Activated T-cell treated with anti-CD3 and anti-CD28 coated beads for 4 hours (primary cell): ENCODE measurements around the gene GPR107.

Source experiments
- DNase-seq: peaks from one replicate; pipeline ENCODE4 v3.0.0-alpha.2; 2020

Gene GPR107

GRCh38 chr9:130112538-130113151 is 58.9 kb downstream of the GPR107 start:
- DNase-seq, result no peak

GRCh38 chr9:130114741-130115140 is 61.0 kb downstream of the GPR107 start:
- DNase-seq, result no peak

DNA sequence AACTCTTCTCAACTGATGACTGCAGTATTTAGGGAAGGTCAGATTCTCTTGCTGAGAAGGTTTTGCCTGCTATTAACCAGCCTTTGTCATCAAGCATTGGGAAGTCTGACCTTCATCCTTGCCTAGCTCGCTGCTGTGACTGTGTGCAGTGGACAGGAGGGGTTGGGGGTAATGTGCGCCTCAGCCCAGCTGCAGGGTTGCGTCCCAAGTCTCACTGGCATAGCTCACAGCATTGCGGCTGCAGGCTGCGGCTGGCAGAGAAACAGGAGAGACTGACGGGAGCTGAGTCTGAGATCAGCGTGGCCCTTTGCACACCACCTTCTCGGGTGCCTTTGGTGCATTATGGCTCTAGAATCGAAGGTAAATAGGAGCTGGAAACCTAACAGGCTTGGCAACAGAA is 62.6 kb downstream of the GPR107 start:
- DNase-seq, result no peak

- DNase-seq, result no peak
Observed at GRCh38 chr9:130117376-130117775, 63.7 kb downstream of the GPR107 start.

GRCh38 chr9:130117816-130118632 is 64.3 kb downstream of the GPR107 start:
- DNase-seq, result no peak

GRCh38 chr9:130118841-130119518 is 65.3 kb downstream of the GPR107 start:
- no peak for DNase-seq

DNA sequence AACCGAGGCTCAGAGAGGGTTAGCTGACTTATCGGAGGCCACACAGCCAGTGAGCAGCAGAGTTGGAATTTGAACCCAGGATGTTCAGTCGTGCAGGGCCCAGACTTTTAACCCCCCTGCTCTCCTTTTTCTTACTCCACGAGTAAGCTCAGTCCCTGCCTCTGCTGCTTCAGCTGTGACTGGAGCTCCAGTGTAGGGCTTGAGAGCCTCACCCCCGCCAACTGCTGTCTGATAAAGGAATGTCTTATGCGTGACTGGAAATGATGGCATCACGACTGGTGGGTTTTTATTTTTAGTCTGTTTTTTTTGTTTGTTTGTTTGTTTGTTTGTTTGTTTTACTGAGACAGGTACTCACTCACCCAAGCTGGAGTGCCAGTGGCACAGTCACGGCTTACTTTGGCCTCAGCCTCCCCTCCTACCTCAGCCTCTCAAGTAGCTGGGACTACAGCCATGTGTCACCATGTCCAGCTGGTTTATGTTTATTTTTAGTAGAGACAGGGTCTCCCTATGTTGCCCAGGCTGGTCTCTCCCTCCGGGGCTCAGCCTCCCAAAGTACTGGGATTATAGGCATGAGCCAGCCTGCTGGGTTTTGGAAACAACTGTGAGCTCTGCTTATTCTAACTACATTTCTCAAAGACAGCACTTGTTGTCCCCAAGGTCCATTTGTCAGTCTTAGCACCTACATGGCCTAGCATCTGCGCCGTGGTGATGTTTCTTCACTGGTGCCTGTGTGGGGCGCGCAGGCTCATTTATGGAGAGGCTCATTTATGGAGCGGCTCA is 66.0 kb downstream of the GPR107 start:
- DNase-seq, result no peak

DNA sequence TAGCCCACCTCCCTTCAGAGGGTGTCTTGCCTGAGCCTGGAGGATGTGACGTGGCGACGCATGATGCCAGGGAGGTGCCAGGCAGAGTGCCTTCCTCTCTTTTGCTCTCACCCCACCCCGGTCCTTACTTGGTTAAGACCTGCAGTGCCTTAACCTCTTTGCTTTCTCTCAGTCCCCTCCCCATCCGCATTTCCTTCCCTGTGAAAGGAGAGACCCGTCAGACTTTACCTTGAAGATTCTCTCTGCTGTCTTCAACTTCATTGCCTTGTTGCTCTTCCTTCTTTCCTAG is 66.5 kb downstream of the GPR107 start:
- DNase-seq, result no peak

DNA sequence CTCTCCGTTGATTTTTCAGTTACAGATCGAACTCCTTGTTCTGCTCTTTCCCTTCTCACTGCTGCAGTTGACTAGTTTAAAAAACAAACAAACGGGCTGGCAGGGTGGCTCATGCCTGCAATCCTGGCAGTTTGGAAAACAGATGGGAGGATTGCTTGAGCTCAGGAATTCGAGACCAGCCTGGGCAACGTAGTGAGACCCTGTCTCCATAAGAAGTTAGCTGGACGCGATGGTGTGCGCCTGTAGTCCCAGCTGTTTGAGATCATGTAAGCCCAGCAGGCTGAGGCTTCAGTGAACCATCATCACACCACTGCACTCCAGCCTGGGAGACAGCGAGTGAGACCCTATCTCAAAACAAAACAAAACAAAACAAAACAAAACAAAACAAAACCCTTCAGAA is 67.1 kb downstream of the GPR107 start:
- DNase-seq, result no peak

GRCh38 chr9:130122456-130122855 is 68.8 kb downstream of the GPR107 start:
- DNase-seq, result no peak

DNA sequence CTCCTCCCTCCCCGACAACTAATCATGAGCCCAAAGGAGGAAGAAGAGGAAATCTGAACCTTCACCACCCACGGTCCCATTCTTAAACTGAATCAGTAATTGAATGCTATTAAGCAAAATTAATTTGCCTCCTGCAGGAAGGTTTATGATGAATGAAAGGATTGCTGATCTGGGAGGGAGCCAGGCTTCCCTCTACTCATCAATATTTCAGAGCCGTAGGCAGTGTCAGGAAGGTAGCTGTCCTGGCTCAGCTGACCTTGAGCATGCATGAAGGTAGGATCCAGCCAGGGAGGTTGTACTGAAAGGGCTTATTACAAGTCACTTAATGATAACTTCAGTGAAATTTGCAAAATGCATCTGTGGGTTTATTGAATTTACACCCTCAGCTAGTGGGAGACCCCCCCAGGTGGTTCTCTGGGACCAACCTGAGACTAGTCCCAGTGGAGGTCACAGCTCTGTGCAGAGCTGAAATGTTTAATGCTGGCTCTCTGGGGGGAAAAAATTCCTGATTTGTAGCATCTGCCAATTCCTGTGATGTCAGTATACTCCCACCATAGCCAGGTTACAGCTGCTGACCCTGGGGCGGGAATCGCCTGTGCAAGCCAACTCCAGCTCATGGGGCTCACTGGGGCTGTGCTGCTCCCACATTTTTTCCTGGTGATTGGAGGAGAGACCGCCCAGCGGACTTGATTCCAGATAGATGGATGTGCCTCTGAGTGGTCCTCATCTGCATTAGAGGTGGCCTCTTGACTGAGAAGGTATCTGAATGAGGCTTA is 70.6 kb downstream of the GPR107 start:
- DNase-seq, result no peak

- DNase-seq, result no peak
Observed at GRCh38 chr9:130126721-130127433, 73.2 kb downstream of the GPR107 start.

DNA sequence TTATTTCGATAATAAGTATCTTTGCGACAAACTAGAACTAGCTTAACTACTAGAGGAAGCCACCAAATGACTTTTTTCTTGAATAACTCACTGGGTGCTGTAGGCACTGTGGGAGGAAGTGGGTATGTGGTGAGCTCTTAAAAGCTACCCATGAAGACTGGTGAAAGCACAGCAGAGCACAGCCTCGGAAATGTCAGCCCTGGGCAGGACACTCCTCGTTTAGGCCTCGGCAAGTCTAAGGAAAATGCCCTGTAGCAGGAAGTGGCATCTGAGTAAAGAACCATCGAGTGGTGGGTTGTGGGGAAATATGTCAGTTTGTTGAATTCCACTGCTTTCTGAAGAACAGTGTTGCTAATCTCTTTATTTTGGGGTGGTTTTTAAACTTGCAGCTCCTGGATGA is 74.5 kb downstream of the GPR107 start:
- peak; percentile 53 for DNase-seq

DNA sequence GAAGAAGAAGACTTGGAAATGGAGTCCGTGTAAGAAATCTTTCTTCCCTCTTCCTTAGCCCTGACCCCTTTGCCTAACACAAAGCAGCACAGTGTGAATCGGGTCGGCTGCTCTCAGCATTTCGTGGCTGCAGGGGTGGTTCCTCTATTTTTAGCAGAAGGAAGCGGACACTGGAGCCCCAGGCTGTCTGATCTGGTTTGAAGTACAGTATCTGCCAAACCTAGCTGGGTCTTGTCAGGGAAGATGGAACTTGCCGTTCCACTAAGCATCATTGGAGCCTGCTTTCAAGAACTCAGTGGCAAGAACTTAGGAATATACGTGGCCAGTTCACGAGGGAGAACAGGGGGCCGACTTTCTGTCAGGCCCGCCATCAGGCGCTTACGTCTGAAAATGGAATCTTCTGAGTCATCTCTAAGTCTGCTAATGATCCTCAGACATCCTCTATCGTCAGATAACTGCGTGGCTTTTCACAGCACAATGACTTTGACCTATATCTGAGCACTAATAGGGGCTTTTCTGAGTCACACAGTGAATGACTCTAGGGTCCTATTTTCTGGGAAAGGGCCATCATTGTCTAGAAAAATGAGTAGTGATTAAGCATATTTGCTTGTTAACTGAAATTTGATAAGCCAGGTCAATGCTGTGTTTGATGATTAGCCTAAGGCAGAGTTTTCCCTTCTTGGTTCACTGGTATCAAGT is 75.2 kb downstream of the GPR107 start:
- DNase-seq, result peak; percentile 49

DNA sequence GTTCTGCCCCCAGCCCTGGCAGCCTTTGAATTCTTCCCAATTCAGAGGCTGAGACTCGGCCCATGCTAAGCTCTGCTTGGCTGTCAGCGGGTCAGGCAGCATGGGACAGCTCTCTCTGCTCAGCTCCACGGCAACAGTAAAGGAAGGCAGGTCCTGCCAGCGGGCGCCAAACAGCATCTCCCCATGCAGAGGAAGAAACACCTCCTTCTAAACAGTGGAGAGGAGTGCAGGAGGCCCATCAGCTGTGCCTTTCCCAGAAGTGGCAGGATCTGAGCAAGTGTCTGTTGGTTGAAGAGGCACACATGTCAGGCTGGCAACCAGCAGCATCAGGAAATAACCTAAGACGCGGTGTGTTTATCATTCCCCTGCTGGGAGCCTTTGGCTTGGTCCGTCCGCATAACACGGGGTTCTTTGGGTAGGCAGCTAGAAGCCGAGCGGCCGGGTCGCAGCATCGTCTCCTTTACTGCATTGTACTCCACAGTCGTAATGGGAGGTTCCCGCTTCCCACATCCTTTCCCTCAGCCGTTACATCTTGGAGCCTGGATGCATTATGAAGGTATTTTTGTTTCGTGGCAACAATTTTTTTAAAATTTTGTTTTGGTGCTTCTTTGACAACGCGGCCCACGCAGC is 75.8 kb downstream of the GPR107 start:
- peak; percentile 23 for DNase-seq

DNA sequence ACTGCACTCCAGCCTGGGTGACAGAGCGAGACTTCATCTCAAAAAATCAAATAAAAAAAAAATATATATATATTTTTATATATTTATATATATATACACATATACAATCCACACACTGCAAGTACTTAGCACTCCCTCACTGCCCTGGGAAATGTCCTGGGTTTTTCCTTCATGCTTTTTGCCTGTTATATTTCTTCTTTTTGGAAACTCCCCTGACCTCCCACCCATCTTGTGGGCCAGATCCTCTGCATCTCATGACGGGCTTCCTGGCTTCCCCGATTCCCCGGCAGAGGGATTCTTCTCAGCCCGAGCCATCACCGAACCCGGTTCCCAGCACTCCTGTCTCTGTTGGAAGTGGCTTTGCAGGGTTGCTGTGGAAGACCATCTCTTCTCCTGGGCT is 79.0 kb downstream of the GPR107 start:
- no peak for DNase-seq

- DNase-seq, result no peak
Observed at GRCh38 chr9:130137081-130137640, 83.5 kb downstream of the GPR107 start.

GRCh38 chr9:130137641-130138081 is 84.0 kb downstream of the GPR107 start:
- no peak for DNase-seq

GRCh38 chr9:130138171-130138653 is 84.5 kb downstream of the GPR107 start:
- no peak for DNase-seq

- no peak for DNase-seq
Observed at GRCh38 chr9:130138791-130139190, 85.1 kb downstream of the GPR107 start.
